Left ventricle myocardium inferior (tissue), 1 donor: Measurements from ENCODE around the gene EXOG. TPM values are rescaled to one million over a fixed set of nuclear protein-coding genes. Genes with fewer than 3 reads are reported as not detected.

ENCODE experiments used
- DNase-seq: peaks from one replicate; pipeline ENCODE4 v3.0.0-alpha.2; 2020
- H3K27ac ChIP-seq: fragments of 200-600 bp; replicated peaks from 2 replicates; pipeline ENCODE4 v1.8.0; 2021
- H3K27me3 ChIP-seq: fragments of 200-600 bp; 2 replicates; pipeline ENCODE4 v1.8.0; 2021; ENCODE audit warnings: low read depth
- H3K36me3 ChIP-seq: fragments of 200-600 bp; 2 replicates; pipeline ENCODE4 v1.8.0; 2021
- H3K4me1 ChIP-seq: fragments of 200-600 bp; 2 replicates; pipeline ENCODE4 v1.8.0; 2021
- H3K4me3 ChIP-seq: fragments of 200-600 bp; 2 replicates; pipeline ENCODE4 v1.8.0; 2021; ENCODE audit warnings: mild to moderate bottlenecking, moderate library complexity
- H3K9me3 ChIP-seq: fragments of 200-600 bp; replicated peaks from 2 replicates; pipeline ENCODE4 v1.8.0; 2021
- CTCF ChIP-seq: fragments of 200-600 bp; IDR thresholded peaks from 2 replicates; pipeline ENCODE4 v1.8.0; 2021; ENCODE audit warnings: antibody characterized with exemption, mild to moderate bottlenecking, borderline replicate concordance
- intact Hi-C: fragments of 100-400 bp; cut with micrococcal nuclease; formaldehyde crosslinking; loops from one replicate; pipeline ENCODE4 v1.11.0; 2022
- total RNA-seq: library from RNA; stranded (reverse); fragmentation: NEBNext Ultra II Directional; extraction: Animal tissue kit (Norgen Biotek cat#: 25700); gene quantifications from one replicate; pipeline ENCODE4 v1.2.1, GENCODE V29; 2021
- donor health status: DM: no; HTN: yes; CAD: no; lungs with severe emphysema.

Gene EXOG
- total RNA-seq, 1 donor from 2014 or later = 27.9 TPM

DNA sequence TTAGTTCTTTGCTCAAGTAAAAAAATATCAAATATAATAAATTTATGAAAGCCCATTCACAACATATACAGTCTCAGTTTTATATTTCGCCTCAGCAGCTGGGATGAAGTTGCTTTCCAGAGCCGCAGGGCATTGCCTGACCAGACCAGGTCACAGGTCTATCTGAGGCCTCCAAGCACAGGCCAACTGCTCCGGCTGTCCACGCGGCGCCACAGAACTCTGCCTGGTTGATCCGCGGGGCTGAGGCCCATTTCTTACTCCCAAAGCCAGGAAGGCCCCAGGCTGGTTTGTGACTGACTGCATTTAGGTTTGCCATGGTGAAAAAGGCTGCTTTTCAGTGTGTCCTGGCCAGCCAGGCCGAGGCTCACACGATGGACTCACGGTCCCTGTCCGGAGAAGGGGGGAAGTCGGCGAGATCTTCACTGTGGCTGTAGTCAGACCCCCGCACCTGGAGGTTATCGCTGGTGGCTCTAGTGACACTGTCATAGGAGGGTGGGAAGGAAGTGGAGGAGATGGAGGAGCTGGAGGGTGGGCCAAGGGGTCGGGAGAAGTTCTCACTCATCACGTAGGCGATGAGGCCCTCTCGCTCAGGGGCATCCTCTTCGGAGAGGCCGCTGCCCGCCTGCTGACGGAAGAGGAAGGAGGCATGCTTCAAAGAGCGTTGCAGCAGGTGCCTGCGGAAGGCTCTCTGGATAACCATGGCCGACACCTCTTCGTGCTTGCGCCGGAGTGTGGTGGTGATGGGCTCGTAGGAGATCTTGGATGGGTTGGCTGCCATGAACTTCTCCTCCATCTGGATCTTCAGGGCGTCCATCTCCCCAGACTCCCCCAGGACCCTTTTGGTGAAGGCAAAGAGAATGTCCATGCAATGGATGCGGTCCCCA is 54.1 kb downstream of the EXOG start:
- no peak for TF ChIP-seq CTCF
- intact Hi-C loops = no loop called here
- DNase-seq = no peak
- Histone ChIP-seq H3K9me3 (no peaks in the 10 kb centered on the region), H3K27ac (no peak overlapping the region), H3K27me3 (no peaks in the 10 kb centered on the region), H3K4me3 (no peak overlapping the region), H3K36me3 (peaks cover 44% of the 10 kb centered on the region), H3K4me1 (peaks cover 35% of the 10 kb centered on the region)

DNA sequence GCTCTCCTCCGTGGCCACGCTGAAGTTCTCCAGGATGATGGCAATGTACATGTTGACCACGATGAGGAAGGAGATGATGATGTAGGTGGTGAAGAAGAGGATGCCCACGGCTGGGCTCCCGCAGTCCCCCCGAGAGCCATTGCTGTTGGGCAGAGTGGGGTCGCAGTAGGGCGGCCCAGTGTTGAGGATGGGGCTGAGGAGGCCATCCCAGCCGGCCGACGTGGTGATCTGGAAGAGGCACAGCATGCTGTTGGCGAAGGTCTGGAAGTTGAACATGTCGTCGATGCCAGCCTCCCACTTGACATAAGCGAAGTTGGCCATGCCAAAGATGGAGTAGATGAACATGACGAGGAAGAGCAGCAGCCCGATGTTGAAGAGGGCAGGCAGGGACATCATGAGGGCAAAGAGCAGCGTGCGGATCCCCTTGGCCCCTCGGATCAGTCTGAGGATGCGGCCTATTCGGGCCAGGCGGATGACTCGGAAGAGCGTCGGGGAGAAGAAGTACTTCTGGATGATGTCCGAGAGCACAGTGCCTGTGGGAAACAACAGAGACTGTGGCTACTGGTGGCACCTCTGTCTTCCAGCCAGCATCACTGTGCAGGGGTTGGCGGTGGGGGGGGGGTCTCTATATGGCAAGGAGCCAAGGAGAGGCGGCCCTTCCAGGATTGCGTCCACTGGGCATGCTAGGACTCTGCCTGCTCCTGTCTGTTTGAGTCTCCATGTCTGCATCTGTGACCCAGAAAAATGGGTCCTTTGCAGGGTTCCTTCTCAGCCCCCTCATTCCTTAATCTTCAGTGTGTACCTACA is 55.1 kb downstream of the EXOG start:
- intact Hi-C loops = no loop called here
- no peak for DNase-seq
- H3K36me3 ChIP-seq = peaks cover 54% of the 10 kb centered on the region

DNA sequence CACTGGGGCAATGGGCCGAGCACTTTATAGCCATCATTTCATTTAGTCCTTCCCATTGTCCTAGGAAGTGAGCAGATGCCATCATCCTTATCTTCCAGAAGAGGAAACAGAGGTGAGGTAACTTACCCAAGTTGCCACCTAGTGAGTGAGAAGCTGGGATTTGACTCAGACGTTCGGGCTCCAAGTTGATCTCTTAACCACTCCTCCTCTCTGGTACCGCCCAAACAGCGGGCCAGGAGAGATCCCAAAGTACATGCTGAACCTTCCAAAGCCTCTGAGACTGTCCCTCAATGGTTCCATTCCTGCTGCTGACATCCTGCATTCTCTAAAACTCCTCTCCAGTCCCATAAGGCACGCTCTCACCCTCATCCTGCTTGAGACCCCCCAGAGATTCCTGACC is 56.2 kb downstream of the EXOG start:
- intact Hi-C loops = no loop called here
- H3K9me3 ChIP-seq = no peaks in the 10 kb centered on the region
- peaks cover 21% of the 10 kb centered on the region for H3K4me1 ChIP-seq
- no peaks in the 10 kb centered on the region for H3K27me3 ChIP-seq
- no peak overlapping the region for H3K27ac ChIP-seq
- peaks cover 64% of the 10 kb centered on the region for H3K36me3 ChIP-seq
- DNase-seq = no peak
- H3K4me3 ChIP-seq = no peak overlapping the region
- no peak for TF ChIP-seq CTCF

More for the DNA sequence above, 55.1 kb downstream of the EXOG start:
- Histone ChIP-seq H3K27ac (no peak overlapping the region), H3K9me3 (no peaks in the 10 kb centered on the region), H3K4me3 (no peak overlapping the region), H3K4me1 (peaks cover 26% of the 10 kb centered on the region), H3K27me3 (no peaks in the 10 kb centered on the region)
- no peak for TF ChIP-seq CTCF

GRCh38 chr3:38553071-38553470 is 56.9 kb downstream of the EXOG start:
- H3K4me3 ChIP-seq = no peak overlapping the region
- no peak overlapping the region for H3K27ac ChIP-seq
- peaks cover 70% of the 10 kb centered on the region for H3K36me3 ChIP-seq
- intact Hi-C loops = no loop called here
- H3K4me1 ChIP-seq = peaks cover 14% of the 10 kb centered on the region
- no peaks in the 10 kb centered on the region for H3K9me3 ChIP-seq
- no peak for DNase-seq
- no peaks in the 10 kb centered on the region for H3K27me3 ChIP-seq
- TF ChIP-seq CTCF = no peak

DNA sequence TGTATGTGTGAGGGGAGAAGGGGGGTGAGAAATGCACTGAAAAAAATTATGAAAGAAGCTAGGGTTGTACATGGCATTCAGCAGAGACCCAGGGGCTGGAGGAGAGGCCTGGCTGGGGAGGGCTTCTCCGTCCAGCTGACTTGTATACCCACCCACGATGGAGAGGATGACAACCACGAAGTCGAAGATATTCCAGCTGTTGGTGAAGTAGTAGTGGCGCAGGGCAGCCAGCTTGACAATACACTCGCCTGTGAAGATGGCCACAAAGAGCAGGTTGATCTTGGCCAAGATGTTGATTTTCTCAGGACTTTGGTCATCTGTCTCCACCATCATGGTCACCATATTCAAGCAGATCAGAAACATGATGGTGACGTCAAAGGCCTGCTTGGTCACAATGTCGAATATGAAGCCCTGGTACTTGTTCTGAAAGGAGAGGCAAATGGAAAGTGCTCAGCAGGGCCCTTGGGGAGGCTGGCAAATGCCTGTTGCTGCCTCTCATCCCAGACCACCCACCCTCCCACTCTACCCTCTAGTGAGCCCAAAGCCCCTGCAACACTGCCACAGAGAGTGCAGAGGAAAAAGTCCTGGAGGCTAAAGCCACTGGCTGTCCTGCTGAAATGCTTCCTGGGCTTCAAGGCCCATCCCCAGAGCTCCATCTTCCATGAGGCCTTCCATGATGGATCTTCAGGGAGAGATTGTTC is 58.1 kb downstream of the EXOG start:
- Histone ChIP-seq H3K27ac (no peak overlapping the region), H3K4me3 (no peak overlapping the region), H3K36me3 (peaks cover 78% of the 10 kb centered on the region), H3K9me3 (no peaks in the 10 kb centered on the region), H3K27me3 (no peaks in the 10 kb centered on the region), H3K4me1 (peaks cover 2% of the 10 kb centered on the region)
- DNase-seq = no peak
- intact Hi-C loops = no loop called here
- TF ChIP-seq CTCF = no peak
